K562 (cell line): Measurements from ENCODE around the gene TTC13.

Experiments
- BCL6 ChIP-seq: fragments of 250-450 bp; sonication (Bioruptor Pico); IDR thresholded peaks from 2 replicates; pipeline ENCODE4 v1.4.0; 2020
- BMI1 ChIP-seq: fragments of 150-350 bp; IDR thresholded peaks from 2 replicates; pipeline ENCODE4 v1.6.1; 2014; ENCODE audit warnings: low read length
- FOXM1 ChIP-seq, 2 experiments: fragments of 450-650 bp in 1 of 2; sonication (generic) in 1 of 2; formaldehyde crosslinking in 1 of 2; IDR thresholded peaks; 2 replicates each; pipeline versions ENCODE4 v1.6.1 to v1.9.0; 2017 to 2022; ENCODE audit warnings: low read depth in 2 of 2, mild to moderate bottlenecking in 2 of 2, missing genetic modification reagents in 1 of 2, moderate library complexity in 1 of 2
- SRF ChIP-seq, 2 experiments: fragments of 250-450, 450-650 bp in 1 of 2; sonication (Bioruptor Pico) in 1 of 2; sonication (generic) in 1 of 2; formaldehyde crosslinking; IDR thresholded peaks; 2 replicates each; pipeline versions ENCODE4 v1.5.0 to v1.5.1; 2020 to 2022; ENCODE audit warnings: mild to moderate bottlenecking in 1 of 2, missing genetic modification reagents in 1 of 2
- TCF3 ChIP-seq: sonication (generic); formaldehyde crosslinking; IDR thresholded peaks from 2 replicates; pipeline ENCODE4 v1.4.0; 2020; ENCODE audit warnings: mild to moderate bottlenecking, missing genetic modification reagents
- ZFPM2 ChIP-seq: fragments of 250-450 bp; sonication (Bioruptor Pico); IDR thresholded peaks from 2 replicates; pipeline ENCODE4 v1.5.1; 2022; ENCODE audit warnings: mild to moderate bottlenecking
- ZNF133 ChIP-seq: fragments of 250-450 bp; sonication (Bioruptor Pico); IDR thresholded peaks from 2 replicates; pipeline ENCODE4 v1.4.0; 2020; ENCODE audit warnings: mild to moderate bottlenecking
- ZNF143 ChIP-seq: sonication (generic); formaldehyde crosslinking; IDR thresholded peaks from 2 replicates; pipeline ENCODE4 v1.9.0; 2022; ENCODE audit warnings: mild to moderate bottlenecking, missing genetic modification reagents
- ZNF445 ChIP-seq: fragments of 250-450 bp; sonication (Bioruptor Pico); IDR thresholded peaks from 2 replicates; pipeline ENCODE4 v1.4.0; 2020; ENCODE audit warnings: low read depth, mild to moderate bottlenecking, moderate library complexity
- TF ChIP-seq, protein P1 (sequence below): sonication (generic); formaldehyde crosslinking; IDR thresholded peaks from 2 replicates; pipeline ENCODE4 v1.8.0; 2023; ENCODE audit warnings: missing genetic modification reagents, mild to moderate bottlenecking, borderline replicate concordance
- TF ChIP-seq, protein P2 (sequence below): IDR thresholded peaks from 2 replicates; pipeline ENCODE4 v1.6.1; 2016; ENCODE audit warnings: missing genetic modification characterization, missing compliant biosample characterization

DNA sequence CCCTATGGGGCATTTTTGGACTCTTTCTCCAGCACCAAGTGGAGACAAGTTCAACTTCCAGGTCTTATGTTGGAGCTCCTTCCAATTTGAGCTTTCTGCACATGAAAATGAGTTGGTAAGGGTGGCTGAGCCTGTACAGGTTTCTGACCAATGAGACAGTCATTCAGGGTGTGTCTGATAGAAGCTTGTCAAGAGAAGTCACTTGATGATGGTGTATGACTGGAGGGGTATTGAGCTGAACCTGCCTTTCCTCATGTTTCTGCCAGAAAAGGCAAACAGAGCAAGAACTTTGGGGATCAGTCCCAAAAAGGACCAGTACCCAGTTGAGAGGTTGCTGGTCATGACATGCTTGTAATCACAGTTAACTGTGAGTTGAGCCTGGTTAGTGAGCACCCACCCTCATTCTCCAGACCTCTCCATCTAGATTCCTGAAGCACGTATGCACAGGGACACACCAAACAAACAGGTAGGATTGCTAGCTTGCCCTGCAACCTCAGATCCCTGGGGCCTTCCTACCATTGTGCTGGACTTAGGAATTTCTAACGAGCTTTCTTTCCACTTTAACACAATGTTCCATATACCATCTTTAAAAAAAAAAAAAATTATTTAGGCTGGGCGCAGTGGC, 34.8 kb upstream of the TTC13 start:
- no peak for TF ChIP-seq BCL6 (CRISPR knock-in tag)
- TF ChIP-seq FOXM1 (IDR thresholded peaks at IDR 0.05; ENCODE audit: low read depth): no peak
- TF ChIP-seq FOXM1 (CRISPR knock-in tag; IDR thresholded peaks at IDR 0.05; ENCODE audit: low read depth): no peak
- TF ChIP-seq ZFPM2 (CRISPR knock-in tag): no peak
- no peak for TF ChIP-seq BMI1
- TF ChIP-seq, protein P1, sequence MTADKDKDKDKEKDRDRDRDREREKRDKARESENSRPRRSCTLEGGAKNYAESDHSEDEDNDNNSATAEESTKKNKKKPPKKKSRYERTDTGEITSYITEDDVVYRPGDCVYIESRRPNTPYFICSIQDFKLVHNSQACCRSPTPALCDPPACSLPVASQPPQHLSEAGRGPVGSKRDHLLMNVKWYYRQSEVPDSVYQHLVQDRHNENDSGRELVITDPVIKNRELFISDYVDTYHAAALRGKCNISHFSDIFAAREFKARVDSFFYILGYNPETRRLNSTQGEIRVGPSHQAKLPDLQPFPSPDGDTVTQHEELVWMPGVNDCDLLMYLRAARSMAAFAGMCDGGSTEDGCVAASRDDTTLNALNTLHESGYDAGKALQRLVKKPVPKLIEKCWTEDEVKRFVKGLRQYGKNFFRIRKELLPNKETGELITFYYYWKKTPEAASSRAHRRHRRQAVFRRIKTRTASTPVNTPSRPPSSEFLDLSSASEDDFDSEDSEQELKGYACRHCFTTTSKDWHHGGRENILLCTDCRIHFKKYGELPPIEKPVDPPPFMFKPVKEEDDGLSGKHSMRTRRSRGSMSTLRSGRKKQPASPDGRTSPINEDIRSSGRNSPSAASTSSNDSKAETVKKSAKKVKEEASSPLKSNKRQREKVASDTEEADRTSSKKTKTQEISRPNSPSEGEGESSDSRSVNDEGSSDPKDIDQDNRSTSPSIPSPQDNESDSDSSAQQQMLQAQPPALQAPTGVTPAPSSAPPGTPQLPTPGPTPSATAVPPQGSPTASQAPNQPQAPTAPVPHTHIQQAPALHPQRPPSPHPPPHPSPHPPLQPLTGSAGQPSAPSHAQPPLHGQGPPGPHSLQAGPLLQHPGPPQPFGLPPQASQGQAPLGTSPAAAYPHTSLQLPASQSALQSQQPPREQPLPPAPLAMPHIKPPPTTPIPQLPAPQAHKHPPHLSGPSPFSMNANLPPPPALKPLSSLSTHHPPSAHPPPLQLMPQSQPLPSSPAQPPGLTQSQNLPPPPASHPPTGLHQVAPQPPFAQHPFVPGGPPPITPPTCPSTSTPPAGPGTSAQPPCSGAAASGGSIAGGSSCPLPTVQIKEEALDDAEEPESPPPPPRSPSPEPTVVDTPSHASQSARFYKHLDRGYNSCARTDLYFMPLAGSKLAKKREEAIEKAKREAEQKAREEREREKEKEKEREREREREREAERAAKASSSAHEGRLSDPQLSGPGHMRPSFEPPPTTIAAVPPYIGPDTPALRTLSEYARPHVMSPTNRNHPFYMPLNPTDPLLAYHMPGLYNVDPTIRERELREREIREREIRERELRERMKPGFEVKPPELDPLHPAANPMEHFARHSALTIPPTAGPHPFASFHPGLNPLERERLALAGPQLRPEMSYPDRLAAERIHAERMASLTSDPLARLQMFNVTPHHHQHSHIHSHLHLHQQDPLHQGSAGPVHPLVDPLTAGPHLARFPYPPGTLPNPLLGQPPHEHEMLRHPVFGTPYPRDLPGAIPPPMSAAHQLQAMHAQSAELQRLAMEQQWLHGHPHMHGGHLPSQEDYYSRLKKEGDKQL (CRISPR knock-in tag): no peak
- no peak for TF ChIP-seq ZNF133 (CRISPR knock-in tag)
- TF ChIP-seq SRF (CRISPR knock-in tag; IDR thresholded peaks at IDR 0.05): no peak
- TF ChIP-seq ZNF445 (CRISPR knock-in tag): no peak
- TF ChIP-seq, protein P2, sequence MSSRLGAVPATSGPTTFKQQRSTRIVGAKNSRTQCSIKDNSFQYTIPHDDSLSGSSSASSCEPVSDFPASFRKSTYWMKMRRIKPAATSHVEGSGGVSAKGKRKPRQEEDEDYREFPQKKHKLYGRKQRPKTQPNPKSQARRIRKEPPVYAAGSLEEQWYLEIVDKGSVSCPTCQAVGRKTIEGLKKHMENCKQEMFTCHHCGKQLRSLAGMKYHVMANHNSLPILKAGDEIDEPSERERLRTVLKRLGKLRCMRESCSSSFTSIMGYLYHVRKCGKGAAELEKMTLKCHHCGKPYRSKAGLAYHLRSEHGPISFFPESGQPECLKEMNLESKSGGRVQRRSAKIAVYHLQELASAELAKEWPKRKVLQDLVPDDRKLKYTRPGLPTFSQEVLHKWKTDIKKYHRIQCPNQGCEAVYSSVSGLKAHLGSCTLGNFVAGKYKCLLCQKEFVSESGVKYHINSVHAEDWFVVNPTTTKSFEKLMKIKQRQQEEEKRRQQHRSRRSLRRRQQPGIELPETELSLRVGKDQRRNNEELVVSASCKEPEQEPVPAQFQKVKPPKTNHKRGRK (tag): no peak
- TF ChIP-seq ZNF143: no peak
- TF ChIP-seq TCF3: no peak
